ENCODE data around the gene PUS1. TPM values are rescaled to one million over a fixed set of nuclear protein-coding genes. Genes with fewer than 3 reads are reported as not detected.
A peak's percentile ranks its signal among the peaks of the same experiment; 100 is the strongest.

The PUS1 gene
- total and polyA plus RNA-seq, 7 experiments from 2014 or later, result 15.0 to 54.9 (median 37.1) TPM

GRCh38 chr12:131905630-131906091 is 23.4 kb upstream of the PUS1 start:
- Histone ChIP-seq H3K9me3 (ENCODE audit: control insufficient read depth in 2 of 3, low read length in 3 of 3) (no peaks in the 10 kb centered on the region), H3K27ac (ENCODE audit: low read depth, low read length) (peak overlapping the region; percentile 21), H3K36me3 (ENCODE audit: control insufficient read depth in 2 of 3, insufficient read depth in 3 of 3, low read length in 3 of 3) (peaks cover 0 to 30% (median 0%) of the 10 kb centered on the region in 3 experiments), H3K4me1 (ENCODE audit: control insufficient read depth in 2 of 2, insufficient read depth in 2 of 2, low read length in 2 of 2) (peaks cover 0 to 6% of the 10 kb centered on the region in 2 donors), H3K4me3 (ENCODE audit: low read length) (no peak overlapping the region), H3K27me3 (ENCODE audit: control insufficient read depth in 2 of 2, insufficient read depth in 2 of 2, low read length in 2 of 2) (no peaks in the 10 kb centered on the region)
- H3K4me1 Mint-ChIP-seq, result peaks cover 4 to 28% (median 17%) of the 10 kb centered on the region in 7 donors
- ChIA-PET CTCF (no interaction called here), POLR2A (no interaction called here)
- H3K9me3 Mint-ChIP-seq, result no peaks in the 10 kb centered on the region
- DNase-seq (no peak), ATAC-seq (no peak)
- H3K36me3 Mint-ChIP-seq, result no peaks in the 10 kb centered on the region
- intact Hi-C loops (cut with micrococcal nuclease), result no loop called here
- peak overlapping the region in 2 of 9 donors; percentile 65 to 67 for H3K27ac Mint-ChIP-seq
- no peaks in the 10 kb centered on the region for H3K27me3 Mint-ChIP-seq
- H3K4me3 Mint-ChIP-seq, result no peak overlapping the region

GRCh38 chr12:131907379-131908091 is 21.5 kb upstream of the PUS1 start:
- Histone ChIP-seq H3K9me3 (ENCODE audit: control insufficient read depth in 2 of 3, low read length in 3 of 3) (no peaks in the 10 kb centered on the region), H3K4me3 (ENCODE audit: low read length) (no peak overlapping the region), H3K36me3 (ENCODE audit: control insufficient read depth in 2 of 3, insufficient read depth in 3 of 3, low read length in 3 of 3) (peaks cover 0 to 49% (median 0%) of the 10 kb centered on the region in 3 experiments), H3K27me3 (ENCODE audit: control insufficient read depth in 2 of 2, insufficient read depth in 2 of 2, low read length in 2 of 2) (no peaks in the 10 kb centered on the region), H3K27ac (ENCODE audit: low read depth, low read length) (no peak overlapping the region), H3K4me1 (ENCODE audit: control insufficient read depth in 2 of 2, insufficient read depth in 2 of 2, low read length in 2 of 2) (peaks cover 0 to 6% of the 10 kb centered on the region in 2 donors)
- Mint-ChIP-seq H3K27me3 (no peaks in the 10 kb centered on the region), H3K27ac (no peak overlapping the region), H3K4me3 (no peak overlapping the region), H3K4me1 (peaks cover 4 to 23% (median 13%) of the 10 kb centered on the region in 7 donors), H3K9me3 (no peaks in the 10 kb centered on the region), H3K36me3 (peaks cover 0 to 3% (median 0%) of the 10 kb centered on the region in 5 donors)
- intact Hi-C loops (cut with micrococcal nuclease), result no loop called here
- ChIA-PET CTCF (no interaction called here), POLR2A (no interaction called here)
- ATAC-seq (no peak), DNase-seq (no peak)

DNA sequence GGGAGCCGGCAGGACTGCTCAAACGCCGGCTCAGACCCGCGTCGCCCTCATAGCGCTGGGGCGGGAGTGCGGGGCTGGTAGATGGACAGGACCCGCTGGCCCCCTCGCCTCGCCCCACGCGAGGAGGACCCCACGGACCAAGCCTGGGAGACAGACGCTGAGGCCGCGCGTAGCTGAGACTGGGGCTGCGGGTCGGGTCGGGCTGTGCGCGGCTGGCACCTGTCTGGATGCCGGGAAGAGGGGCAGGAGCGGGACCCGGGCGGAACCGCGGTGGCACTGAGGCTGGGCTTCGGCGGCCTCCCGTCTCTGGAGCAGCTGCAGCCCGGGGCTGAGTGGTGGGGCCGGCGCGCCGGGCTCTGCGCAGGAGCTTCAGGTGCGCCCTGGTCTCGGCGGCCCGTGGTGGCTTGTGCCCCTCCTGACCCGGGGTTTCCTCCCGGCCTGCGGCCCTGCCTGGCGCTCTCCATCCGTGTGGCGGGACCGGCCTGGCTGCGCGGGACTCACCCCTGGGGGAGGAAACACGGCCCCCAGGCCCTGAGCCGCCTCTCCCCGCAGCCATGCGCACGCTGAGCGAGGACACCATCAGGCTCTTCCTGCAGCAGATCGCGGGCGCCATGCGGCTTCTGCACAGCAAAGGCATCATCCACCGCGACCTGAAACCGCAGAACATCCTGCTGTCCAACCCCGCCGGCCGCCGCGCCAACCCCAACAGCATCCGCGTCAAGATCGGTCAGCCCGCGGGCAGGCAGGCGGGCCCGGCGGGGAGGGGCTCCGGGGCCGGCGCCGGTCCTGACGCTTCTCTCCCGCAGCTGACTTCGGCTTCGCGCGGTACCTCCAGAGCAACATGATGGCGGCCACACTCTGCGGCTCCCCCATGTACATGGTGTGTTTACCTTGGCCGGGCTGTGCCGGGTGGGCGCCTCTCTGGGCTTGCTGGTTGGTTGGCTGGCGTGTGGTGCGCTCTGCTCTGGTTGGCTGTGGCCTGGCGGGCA is 20.7 kb upstream of the PUS1 start:
- Mint-ChIP-seq H3K4me3 (no peak overlapping the region), H3K27me3 (no peaks in the 10 kb centered on the region), H3K4me1 (peaks cover 4 to 23% (median 13%) of the 10 kb centered on the region in 7 donors), H3K9me3 (no peaks in the 10 kb centered on the region), H3K36me3 (peaks cover 0 to 3% (median 0%) of the 10 kb centered on the region in 5 donors), H3K27ac (no peak overlapping the region)
- intact Hi-C loops (cut with micrococcal nuclease), result no loop called here
- Histone ChIP-seq H3K27ac (ENCODE audit: low read depth, low read length) (no peak overlapping the region), H3K36me3 (ENCODE audit: control insufficient read depth in 2 of 3, insufficient read depth in 3 of 3, low read length in 3 of 3) (peaks cover 0 to 56% (median 0%) of the 10 kb centered on the region in 3 experiments), H3K4me1 (ENCODE audit: control insufficient read depth in 2 of 2, insufficient read depth in 2 of 2, low read length in 2 of 2) (peaks cover 0 to 6% of the 10 kb centered on the region in 2 donors), H3K4me3 (ENCODE audit: low read length) (no peak overlapping the region), H3K9me3 (ENCODE audit: control insufficient read depth in 2 of 3, low read length in 3 of 3) (no peaks in the 10 kb centered on the region), H3K27me3 (ENCODE audit: control insufficient read depth in 2 of 2, insufficient read depth in 2 of 2, low read length in 2 of 2) (no peaks in the 10 kb centered on the region)
- ChIA-PET CTCF (no interaction called here), POLR2A (no interaction called here)
- DNase-seq (no peak), ATAC-seq (peak; percentile 9)

DNA sequence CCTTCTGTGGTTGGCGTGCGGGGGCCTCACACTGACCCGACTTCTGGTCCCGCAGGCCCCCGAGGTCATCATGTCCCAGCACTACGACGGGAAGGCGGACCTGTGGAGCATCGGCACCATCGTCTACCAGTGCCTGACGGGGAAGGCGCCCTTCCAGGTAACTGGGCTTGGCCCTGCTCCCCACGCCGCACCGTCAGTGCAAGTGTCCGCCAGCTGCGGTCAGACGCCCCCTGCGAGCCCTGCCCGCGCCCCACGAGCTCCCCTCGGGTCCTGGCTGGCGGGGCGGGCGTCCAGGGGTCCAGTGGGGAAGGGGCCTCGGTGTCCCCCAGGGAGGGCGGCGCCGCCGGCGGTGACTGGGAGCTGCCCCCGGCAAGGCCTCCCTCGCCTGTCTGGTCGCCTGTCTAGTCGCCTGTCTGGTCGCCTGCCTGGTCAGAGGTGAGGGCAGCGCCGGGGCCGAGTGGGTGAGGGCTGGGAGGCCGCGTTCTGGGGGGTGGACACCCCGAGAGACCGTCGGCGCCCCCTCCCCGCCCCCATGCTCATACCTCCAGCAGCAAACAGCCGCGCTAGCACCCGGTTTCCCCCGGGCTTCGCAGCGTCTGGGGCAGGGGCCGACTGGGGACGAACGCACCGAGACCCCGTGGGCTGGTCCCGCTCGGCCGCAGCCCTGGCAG is 19.9 kb upstream of the PUS1 start:
- intact Hi-C loops (cut with micrococcal nuclease), result no loop called here
- Mint-ChIP-seq H3K4me1 (peaks cover 0 to 17% (median 10%) of the 10 kb centered on the region in 7 donors), H3K27ac (no peak overlapping the region), H3K4me3 (no peak overlapping the region), H3K36me3 (peaks cover 0 to 3% (median 0%) of the 10 kb centered on the region in 5 donors), H3K9me3 (no peaks in the 10 kb centered on the region), H3K27me3 (no peaks in the 10 kb centered on the region)
- ATAC-seq, result no peak
- CTCF ChIA-PET, result interaction anchor here (0.6 kb wide), 1 partner anchor 11 kb away, joined by 3 read pairs; no protein-coding TSS in a partner anchor
- H3K27ac ChIP-seq (ENCODE audit: low read depth, low read length), result no peak overlapping the region
- POLR2A ChIA-PET, result no interaction called here
- H3K9me3 ChIP-seq (ENCODE audit: control insufficient read depth in 2 of 3, low read length in 3 of 3), result no peaks in the 10 kb centered on the region
- no peak for DNase-seq
- H3K27me3 ChIP-seq (ENCODE audit: control insufficient read depth in 2 of 2, insufficient read depth in 2 of 2, low read length in 2 of 2), result no peaks in the 10 kb centered on the region
- H3K4me1 ChIP-seq (ENCODE audit: control insufficient read depth in 2 of 2, insufficient read depth in 2 of 2, low read length in 2 of 2), result peaks cover 0 to 6% of the 10 kb centered on the region in 2 donors
- no peak overlapping the region for H3K4me3 ChIP-seq (ENCODE audit: low read length)
- H3K36me3 ChIP-seq (ENCODE audit: control insufficient read depth in 2 of 3, insufficient read depth in 3 of 3, low read length in 3 of 3), result peaks cover 0 to 63% (median 0%) of the 10 kb centered on the region in 3 experiments

DNA sequence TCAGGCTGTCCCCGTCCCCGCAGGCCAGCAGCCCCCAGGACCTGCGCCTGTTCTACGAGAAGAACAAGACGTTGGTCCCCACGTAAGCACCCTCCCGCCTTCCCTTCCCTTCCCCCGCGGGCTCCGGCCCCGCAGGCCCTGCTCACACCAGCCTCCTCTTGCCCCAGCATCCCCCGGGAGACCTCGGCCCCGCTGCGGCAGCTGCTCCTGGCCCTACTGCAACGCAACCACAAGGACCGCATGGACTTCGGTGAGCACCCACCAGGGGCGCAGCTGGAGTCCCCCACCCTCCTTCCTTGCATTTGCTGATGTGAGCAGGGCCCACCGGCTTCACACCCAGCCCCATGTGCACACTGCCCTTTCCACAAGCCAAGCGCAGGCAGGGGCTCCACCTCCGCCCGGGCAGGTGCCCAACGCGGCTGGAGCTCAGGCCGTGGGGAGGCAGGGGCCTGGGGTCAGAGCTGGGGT is 19.3 kb upstream of the PUS1 start:
- peaks cover 0 to 69% (median 0%) of the 10 kb centered on the region in 3 experiments for H3K36me3 ChIP-seq (ENCODE audit: control insufficient read depth in 2 of 3, insufficient read depth in 3 of 3, low read length in 3 of 3)
- H3K4me1 Mint-ChIP-seq, result peaks cover 0 to 11% (median 5%) of the 10 kb centered on the region in 7 donors
- POLR2A ChIA-PET, result no interaction called here
- DNase-seq (no peak), ATAC-seq (no peak)
- intact Hi-C loops (cut with micrococcal nuclease), result no loop called here
- H3K27ac ChIP-seq (ENCODE audit: low read depth, low read length), result no peak overlapping the region
- no peak overlapping the region for H3K27ac Mint-ChIP-seq
- H3K4me3 ChIP-seq (ENCODE audit: low read length), result no peak overlapping the region
- CTCF ChIA-PET, result interaction anchor here (0.6 kb wide), 1 partner anchor 12 kb away, joined by 3 read pairs; no protein-coding TSS in a partner anchor
- no peaks in the 10 kb centered on the region for H3K27me3 Mint-ChIP-seq
- peaks cover 0 to 5% of the 10 kb centered on the region in 2 donors for H3K4me1 ChIP-seq (ENCODE audit: control insufficient read depth in 2 of 2, insufficient read depth in 2 of 2, low read length in 2 of 2)
- no peak overlapping the region for H3K4me3 Mint-ChIP-seq
- peaks cover 0 to 3% (median 0%) of the 10 kb centered on the region in 5 donors for H3K36me3 Mint-ChIP-seq
- H3K9me3 Mint-ChIP-seq, result no peaks in the 10 kb centered on the region
- no peaks in the 10 kb centered on the region for H3K9me3 ChIP-seq (ENCODE audit: control insufficient read depth in 2 of 3, low read length in 3 of 3)
- H3K27me3 ChIP-seq (ENCODE audit: control insufficient read depth in 2 of 2, insufficient read depth in 2 of 2, low read length in 2 of 2), result no peaks in the 10 kb centered on the region

DNA sequence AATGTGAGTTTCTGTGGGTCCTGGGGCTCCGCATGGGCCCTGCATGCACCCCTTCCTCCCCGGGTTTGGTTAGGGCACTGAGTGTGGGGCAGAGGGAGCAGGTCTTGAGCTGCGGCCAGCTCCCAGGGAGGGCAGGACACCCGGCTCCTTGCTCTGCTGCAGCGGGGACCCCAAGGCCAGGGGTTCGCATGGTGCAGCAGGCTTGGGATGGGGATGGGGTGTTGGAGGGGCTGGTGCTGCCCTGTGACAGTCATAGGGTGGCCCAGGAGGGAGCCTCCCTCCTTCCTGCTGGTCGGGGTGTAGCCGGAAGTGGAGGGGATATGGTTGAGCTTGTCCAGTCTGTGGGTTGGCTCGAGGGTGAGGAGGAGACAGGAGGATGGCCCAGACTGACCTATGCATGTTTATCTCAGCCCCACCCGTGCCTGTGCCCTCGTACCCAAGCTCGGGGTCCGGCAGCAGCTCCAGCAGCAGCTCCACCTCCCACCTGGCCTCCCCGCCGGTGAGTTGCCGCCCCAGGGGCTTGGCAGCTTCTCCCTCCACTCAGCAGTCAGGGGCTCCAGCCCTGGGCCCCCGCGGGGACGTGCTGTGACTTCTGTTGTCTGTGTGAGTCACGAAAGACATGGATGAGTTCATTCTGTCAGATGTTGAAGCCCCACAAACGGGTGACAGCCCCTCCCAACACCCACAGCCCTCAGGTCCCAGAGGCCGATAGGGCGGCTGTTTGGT is 18.6 kb upstream of the PUS1 start:
- ChIA-PET POLR2A (no interaction called here), CTCF (no interaction called here)
- Mint-ChIP-seq H3K36me3 (peaks cover 0 to 3% (median 0%) of the 10 kb centered on the region in 5 donors), H3K27me3 (no peaks in the 10 kb centered on the region), H3K27ac (no peak overlapping the region), H3K4me1 (peaks cover 0 to 4% (median 3%) of the 10 kb centered on the region in 7 donors), H3K9me3 (no peaks in the 10 kb centered on the region), H3K4me3 (no peak overlapping the region)
- H3K9me3 ChIP-seq (ENCODE audit: control insufficient read depth in 2 of 3, low read length in 3 of 3), result no peaks in the 10 kb centered on the region
- ATAC-seq (no peak), DNase-seq (no peak)
- no peaks in the 10 kb centered on the region for H3K4me1 ChIP-seq (ENCODE audit: control insufficient read depth in 2 of 2, insufficient read depth in 2 of 2, low read length in 2 of 2)
- no peaks in the 10 kb centered on the region for H3K27me3 ChIP-seq (ENCODE audit: control insufficient read depth in 2 of 2, insufficient read depth in 2 of 2, low read length in 2 of 2)
- H3K36me3 ChIP-seq (ENCODE audit: control insufficient read depth in 2 of 3, insufficient read depth in 3 of 3, low read length in 3 of 3), result peaks cover 0 to 76% (median 0%) of the 10 kb centered on the region in 3 experiments
- H3K4me3 ChIP-seq (ENCODE audit: low read length), result no peak overlapping the region
- no peak overlapping the region for H3K27ac ChIP-seq (ENCODE audit: low read depth, low read length)
- intact Hi-C loops (cut with micrococcal nuclease), result no loop called here
